Posterior cingulate gyrus (tissue), 11 donors: ENCODE data around the gene HS1BP3.

Source experiments
- DNase-seq, 10 donors: peaks; one replicate each; pipeline versions ENCODE4 v3.0.0 to v3.0.0-alpha.2; 2020 to 2021; ENCODE audit warnings: mixed read lengths in 3 of 10
- intact Hi-C: fragments of 100-400 bp; cut with DNase I; formaldehyde crosslinking; loops from one replicate; pipeline ENCODE4 v1.15.1; 2023

HS1BP3 gene

DNA sequence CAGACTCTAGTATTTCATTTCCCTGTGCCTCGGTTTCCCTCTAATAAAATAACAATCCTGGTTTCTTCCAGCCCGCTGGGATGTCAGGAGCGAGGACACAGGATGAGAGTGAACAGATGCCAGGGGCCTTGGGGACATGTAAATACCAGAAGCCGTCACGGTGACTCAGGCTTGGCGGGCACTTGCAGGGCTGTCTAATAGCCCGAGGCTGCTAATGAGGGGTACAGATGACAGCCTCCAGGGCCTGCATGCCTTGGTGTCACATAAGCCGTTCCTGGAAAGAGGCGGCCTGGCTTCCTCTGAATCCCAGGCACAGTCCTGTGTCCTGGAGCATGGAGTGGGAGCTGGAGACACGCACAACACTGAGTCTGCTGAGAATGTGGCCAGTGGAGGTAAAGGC, 28.2 kb downstream of the HS1BP3 start:
- intact Hi-C loops, result no loop called here
- DNase-seq, result peak in 6 of 10 donors; percentile 3 to 63 (median 12)

DNA sequence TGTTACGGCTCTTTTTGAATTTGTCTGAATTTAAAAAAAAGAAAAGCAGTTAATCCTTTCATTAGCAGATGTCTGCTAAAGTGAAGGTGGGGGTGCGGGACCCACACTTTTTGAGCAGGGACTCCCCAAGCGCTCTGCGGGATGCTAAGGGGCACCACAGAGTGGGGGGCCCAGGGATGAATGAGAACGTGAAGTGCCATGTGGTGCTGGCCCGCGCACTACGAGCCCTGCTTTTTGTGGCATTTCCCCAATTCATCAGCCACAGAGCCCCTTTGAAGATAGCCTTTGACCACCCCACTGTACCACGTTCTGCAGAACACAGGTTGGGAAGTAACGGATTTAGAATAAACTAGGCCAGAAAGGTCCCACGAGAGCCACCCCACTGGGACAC, 28.6 kb downstream of the HS1BP3 start:
- peak in 6 of 10 donors; percentile 1 to 78 (median 7) for DNase-seq
- intact Hi-C loops, result no loop called here

DNA sequence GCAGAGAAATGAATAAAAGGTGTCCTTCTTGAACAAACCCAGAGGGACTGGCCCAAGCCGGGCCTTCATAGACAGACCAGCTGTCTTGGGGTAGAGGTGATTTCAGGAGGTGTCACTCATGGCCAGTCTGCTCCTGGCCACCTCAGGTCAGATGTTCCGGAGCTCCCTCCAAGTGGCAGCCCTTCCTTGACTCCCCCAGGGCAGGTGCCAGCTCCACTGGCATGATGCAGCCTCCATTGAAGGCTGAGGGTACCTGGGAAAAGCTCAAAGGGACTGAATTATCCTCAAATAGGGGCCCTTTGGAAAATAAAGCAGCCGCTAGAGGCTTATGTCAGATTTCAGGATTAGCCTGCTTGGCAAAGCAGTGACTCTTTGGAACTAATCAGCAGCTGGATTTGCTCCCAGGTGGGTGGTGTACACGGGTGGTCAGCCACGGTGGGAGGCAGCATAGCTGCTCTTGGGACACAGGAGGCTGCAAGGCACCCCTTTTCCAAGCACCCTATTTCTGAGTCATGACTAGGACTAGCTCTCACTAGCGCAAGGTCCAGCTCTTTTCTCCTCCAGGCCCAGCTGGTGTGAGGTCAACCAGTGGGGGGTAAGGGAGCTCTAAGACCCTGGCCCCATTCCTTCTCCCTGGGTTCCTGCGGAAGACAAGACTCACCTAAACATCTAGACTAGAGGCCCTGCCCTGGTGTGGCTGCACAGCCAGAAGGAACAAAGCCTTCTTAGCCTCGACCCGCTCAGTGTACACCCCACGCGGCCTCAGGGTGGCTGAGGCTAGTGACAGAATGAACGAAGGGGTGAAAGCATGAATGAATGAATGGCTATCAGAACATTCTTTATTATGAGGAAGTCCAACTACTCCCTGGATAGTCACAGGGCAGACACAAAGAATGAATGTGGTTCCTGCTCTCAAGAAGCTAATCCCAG, 29.3 kb downstream of the HS1BP3 start:
- DNase-seq, result peak in 6 of 10 donors; percentile 4 to 51 (median 8)
- intact Hi-C loops, result no loop called here

DNA sequence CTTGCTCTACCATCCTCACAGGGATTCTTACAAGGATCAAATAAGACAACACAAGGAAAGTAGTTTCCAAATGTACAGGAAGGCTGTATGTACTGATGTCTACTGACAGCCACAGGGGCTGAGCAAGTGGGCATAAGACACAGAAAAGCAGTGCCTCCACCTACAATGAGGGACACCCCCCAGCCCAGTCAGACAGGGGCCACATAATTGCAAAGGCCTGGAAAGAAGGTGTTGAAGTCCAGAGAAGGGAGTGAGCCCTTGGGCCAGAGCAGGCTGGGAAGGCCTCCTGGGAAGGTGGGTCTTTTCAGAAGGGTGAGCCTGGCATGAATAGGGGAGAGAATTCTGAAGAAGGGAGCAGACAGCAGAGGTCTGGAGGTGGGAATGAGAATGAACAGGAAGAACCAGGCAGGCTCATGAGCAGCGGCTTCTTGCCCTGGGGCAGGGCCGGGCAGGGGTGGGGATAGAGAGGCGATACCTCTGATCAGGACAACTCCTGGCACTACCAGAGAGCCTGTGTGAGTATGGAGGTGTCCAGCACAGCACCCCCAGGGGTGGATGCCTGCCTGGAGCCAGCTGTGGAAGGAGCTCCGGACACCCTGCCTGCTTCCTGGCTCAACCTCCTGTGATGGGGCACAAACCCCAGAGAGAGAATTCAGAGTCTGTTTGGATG, 30.1 kb downstream of the HS1BP3 start:
- DNase-seq, result peak in 5 of 10 donors; percentile 3 to 57 (median 10)
- intact Hi-C loops, result no loop called here

DNA sequence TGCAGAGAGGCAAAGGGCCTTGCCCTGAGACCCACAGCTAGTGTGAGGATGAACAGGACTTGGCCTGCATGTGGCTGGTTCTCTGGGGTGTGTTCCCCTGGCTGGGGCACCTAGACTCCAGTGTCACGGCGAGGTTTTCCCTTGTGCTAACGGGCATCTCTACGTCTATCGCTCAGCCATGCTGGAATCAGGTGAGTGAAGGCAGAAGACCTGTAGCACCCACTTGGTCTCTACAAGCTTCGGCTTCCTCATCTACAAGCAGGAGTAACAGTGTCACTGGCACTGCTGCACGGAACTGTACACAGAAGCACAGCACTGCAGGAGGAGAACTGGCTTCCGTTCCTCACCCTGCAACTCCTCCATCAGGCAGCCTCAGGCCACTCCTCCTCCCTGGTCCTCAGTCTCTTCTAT, 30.6 kb downstream of the HS1BP3 start:
- intact Hi-C loops, result no loop called here
- peak in 2 of 10 donors; percentile 11 to 80 for DNase-seq

DNA sequence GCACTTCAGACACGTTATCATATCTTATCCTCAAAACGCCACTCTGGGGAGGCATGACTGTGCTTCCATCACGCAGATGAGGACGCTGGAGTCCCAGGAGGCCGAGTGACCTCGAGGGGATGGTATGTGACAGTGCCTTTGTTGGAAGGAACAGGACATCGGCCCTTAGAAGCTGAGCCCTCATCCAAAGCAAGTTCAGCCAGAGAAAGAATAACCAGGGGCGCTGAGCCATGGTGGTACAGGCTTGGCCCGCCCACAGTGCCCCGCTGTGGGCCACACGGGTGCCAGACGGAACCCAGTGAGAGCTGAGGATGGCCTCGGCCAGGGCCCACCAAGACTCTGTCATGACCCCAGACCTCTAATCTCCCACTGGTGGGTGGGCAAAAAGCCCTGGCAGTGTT, 31.3 kb downstream of the HS1BP3 start:
- DNase-seq, result peak in 4 of 10 donors; percentile 1 to 73 (median 30)
- intact Hi-C loops, result no loop called here

DNA sequence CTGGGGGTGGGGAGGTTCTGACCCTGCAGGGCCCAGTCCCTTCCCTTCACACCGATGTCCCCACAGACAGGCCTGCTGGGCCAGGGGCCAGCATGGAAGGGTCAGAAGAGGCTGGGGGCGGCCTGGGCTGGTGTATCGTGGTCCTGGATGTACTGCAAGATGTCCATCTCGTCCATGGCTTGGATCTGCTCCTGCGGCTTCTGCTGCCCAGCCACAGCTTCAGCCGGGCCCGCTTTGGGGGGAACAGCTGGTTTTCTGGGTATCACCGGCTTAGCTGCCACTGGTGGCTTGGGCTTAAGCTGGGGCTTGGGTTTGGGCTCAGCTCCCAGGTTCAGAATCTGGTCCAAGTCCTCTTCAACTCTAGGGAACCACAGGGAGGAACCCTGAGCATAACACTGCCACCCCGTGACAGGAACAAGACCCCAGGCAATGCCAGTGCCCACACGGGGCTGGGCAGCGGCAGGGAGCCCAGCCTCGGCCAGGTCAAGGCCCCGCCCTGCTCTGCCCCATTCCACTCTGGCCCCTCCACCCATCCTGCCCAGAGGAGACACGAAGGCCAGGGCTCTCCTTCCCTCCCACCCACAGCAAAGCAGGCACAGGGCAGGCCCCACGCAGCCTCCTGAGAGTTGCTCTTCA, 31.9 kb downstream of the HS1BP3 start:
- intact Hi-C loops, result no loop called here
- DNase-seq, result peak in 6 of 10 donors; percentile 5 to 84 (median 12)

DNA sequence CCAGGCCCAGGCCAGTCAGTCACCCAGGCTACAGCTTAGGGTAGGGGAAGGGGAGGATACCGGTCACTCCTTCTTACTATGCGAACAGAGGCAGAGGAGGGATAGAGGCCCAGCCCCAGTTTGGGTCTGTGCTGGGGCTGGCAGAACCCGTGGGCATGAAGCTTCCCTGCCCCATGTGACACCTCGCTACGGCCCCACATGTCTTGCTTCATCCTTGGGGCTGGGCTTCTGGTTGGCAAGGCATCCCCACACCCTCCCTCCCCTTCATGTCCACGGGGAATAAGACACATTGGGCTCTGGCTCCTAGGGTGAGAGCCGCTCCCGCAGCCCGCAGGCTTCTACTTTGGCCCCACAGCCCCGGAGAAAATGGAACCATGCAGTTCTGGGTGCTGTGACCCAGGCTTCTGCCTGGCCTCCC, 32.4 kb downstream of the HS1BP3 start:
- intact Hi-C loops, result no loop called here
- DNase-seq, result peak in 8 of 10 donors; percentile 7 to 86 (median 16)

DNA sequence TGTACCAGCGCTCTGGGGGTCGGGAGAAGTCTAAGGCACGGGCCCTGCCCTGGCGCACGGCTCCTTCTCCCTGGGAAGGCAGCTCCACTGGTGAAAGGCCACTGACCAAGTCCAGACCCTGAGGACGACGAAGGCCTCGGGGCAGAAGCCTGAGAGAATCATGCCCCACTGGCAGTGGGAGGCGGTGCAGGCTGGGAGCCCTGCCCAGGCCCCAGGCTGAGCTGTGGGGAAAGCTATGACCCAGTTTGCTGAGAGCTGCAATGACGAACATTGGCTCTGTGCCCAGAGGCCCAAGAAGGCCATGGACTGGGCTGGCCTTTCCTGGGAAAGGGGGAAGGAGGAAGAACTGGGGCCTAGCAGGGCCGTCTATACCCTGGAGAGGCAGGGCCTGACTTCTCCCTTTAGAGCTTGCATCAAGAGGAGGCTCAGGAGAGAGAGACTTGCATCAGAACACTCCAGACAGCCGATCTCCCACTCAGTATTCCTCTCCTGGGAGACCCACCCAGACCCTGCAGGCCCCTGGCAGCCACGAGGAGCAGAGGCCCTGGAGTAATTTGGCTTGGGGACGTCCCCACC, 32.9 kb downstream of the HS1BP3 start:
- intact Hi-C loops, result no loop called here
- peak; percentile 87 to 99 (median 94) for DNase-seq

DNA sequence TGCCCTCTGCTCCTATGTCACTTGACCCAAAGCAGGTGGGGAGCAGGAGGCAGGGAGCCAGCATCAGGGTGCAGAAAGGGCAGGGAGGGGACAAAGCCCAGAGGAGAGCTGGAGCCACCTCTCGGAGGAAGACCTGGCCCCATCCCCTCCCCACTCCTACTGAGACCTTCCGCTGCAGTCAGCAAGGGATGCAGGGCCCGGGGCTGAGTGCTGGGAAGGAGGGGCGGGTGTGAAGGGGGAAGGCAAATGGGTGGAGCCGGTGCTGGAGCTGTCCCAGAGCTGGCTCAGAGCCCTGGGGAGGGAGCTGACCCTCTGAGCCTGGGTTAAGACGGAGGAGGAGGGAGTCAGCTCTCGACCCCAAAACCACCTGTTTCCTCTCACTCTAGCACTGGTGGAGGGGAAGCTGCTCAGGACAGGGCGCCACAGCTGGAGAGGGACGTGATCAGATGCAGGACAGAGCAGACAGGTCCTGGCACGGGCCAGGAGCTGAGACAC, 33.8 kb downstream of the HS1BP3 start:
- DNase-seq, result peak in 7 of 10 donors; percentile 11 to 89 (median 40)
- intact Hi-C loops, result no loop called here

DNA sequence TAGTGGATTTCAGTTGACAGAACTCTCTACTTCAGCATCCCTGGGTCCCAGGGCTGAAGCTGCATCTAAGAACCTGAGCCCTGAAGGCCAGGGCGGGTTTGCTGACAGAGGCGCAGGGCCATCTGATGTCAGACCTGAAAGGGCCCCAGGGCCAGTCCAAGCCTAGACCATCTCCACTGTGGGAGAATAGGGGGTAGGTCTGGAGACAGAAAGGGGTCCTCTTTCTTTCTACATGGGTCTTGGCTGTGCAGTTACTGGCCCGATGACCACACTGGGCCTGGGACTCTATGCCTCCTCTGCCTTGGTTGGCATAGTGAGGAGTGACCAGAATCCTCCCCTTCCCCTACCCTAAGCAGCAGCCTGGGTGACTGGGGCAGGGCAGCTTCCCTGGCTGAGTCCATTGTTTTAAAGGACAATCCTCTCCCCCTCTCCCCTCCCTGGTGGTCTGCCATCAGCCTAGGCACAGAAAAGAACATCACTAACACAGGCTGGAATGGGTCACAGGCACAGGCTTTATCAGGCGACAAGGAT, 34.5 kb downstream of the HS1BP3 start:
- peak in 7 of 10 donors; percentile 3 to 42 (median 13) for DNase-seq
- intact Hi-C loops, result no loop called here

DNA sequence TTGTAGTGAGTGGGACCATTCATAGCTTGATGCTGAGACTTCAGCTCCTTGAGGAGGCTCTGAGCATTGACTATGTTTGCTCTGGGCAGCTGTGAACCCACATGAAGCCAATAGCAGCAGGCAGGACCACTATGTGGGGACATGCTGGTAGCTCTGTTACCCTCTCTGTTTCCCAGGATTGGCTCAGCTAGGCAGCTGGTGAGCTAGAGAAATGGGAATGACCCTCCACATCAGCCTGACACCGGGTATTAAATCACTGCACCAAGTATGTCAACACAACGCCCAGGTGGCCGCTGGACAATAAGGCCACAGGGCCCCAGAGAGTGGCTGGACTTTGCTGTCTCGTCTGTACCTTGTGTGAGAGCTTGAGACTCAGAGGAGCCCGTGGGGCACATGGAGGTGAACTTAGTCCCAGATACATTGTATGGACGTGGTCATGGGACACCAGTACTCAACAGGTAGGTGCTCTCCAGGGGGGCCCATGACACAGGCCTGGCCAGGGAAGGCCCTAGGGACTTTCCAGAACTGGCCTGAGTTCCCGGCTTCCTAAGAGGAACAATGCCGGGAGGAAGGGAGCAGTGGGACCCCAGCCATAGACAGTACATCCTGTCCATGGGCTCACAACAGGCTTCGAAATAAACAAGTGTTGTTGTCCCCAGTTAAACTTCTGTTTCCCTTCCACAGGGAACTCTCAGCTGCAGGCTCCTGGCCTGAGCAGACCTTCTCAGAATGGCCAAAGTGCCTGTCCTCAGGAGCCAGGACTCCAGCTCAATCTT, 35.2 kb downstream of the HS1BP3 start:
- intact Hi-C loops, result no loop called here
- DNase-seq, result peak in 8 of 10 donors; percentile 8 to 74 (median 16)

DNA sequence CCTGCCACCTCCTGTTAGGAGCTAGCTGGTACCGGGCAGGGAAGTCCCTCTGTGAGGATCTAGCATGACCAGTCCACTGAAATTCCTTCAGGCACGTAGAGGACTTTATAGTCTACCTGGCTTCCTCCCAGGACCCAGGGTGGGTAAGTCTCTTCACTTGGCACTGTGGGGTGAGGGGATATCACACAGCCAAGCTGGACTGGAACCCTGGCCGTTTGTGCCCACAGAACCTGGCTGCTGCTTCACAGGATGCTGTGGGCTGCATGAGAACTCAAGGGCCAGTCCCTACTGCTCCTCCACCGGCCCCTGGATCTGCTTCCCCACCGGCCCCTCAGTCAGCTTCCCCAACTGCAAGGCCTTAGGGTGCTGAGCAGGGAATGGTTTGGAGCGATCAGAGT, 35.8 kb downstream of the HS1BP3 start:
- DNase-seq, result peak in 3 of 10 donors; percentile 6 to 78 (median 42)

DNA sequence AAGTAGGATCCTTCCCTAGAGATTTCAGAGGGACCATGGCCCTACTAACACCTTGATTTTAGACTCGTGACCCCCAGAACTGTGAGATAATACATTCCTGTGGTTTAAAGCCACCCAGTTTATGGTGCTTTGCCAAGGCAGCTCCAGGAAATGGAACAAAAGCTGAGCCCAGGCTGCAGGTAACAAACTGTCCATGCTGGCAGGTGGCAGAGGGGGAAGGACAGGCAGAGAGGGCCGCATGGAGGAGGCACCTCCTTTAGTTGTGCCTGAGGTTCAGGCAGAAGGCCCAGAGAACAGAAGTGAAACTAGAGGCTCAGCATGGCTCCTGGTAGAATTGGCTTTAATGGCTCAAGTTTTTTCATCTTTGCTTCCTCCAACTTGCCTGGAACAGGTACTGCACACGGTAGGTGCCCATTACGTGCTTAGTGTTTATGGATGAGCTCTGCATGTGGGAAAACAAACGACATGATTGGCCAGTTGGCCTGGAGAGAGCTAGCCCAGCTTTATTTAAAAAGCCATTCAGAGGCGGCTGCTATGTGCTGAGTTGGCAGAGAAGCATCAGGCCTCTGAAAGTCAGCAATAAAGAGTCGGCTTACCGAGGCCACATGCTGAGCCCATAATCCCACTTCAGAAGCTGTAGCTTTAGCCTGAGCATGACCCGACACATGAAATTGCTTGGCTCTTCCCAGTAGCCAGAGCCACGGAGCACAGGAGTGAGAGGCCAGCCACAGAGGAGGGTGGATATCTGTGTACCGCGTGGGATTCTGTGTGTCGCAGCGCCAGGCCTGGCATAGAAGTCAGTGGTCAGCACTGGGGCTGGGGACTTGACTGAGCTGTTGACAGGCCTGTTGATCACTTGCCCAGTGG, 36.5 kb downstream of the HS1BP3 start:
- intact Hi-C loops, result no loop called here
- DNase-seq, result peak in 8 of 10 donors; percentile 17 to 84 (median 28)

More for the DNA sequence above, 35.8 kb downstream of the HS1BP3 start:
- intact Hi-C loops, result no loop called here

DNA sequence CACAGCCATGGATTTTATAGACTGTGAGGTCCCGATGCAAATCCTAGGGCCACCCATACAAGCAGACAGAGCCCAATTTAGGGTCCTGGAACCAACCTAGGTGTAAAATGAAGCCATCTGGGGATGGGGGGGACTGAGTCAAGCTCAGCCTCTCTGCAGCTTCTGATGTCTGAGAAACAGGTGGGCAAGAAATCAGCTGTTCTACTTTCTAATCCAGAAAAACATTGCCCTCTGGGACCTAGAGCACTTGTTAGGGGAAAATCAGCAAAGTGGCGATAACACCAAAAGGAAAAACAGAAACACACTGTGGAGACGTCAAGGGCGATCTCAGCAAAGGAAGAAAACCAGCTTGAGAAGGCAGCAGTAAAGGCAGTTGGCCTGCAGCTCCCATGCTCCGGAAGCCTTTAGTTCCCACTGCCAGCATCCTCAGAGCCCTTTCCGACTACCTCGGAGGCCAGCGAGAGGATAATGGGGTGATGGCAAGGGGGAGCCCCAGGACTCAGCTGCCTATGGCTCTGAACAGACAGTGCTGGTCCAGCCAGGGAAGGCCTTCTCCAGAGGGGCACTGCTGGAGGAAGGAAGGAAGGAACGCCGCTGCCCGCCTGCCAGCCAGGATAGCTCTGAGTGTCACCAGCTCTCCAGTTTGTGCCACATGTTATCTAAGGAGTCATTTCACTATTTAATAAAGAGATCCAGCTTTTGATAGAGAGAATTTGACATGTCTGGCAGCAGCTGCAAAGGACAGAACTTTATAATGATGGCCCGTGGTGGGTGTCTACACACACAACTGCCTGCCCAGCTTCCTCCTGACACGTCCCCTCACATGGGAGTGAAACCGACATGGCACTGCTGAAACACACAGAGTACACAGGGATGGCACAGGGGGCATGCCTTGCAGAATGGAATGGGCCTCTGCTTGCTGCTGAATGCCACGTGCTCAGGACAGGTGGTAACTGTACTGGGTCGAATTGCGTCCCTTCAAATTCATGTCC, 37.7 kb downstream of the HS1BP3 start:
- DNase-seq, result peak in 6 of 10 donors; percentile 5 to 82 (median 26)
- intact Hi-C loops, result no loop called here

DNA sequence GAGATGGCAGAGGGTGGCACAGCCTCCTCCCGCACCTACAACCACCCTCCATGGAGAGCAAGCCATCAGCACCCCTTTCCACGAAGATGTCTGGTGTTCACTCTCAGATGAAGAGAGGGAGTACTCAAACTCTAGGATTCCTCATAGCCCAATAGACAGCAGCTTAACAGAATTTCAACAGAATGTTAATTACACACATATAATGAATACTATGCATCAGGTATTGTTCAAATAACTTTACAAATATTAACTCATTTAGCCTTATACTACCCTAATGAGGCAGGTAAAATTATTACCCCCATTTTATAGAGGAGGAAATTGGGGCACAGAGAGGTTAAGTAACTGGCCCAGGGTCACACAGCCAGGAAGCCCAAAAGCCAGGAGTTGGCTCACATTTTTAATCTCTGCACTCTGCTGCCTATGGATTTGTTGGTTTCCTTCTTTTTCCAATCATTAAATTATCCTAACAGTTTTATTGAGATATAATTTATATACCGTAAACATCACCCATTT, 39.0 kb downstream of the HS1BP3 start:
- DNase-seq, result no peak
- intact Hi-C loops, result no loop called here
